ENCODE measurements around the gene RAPGEF6.

DNA sequence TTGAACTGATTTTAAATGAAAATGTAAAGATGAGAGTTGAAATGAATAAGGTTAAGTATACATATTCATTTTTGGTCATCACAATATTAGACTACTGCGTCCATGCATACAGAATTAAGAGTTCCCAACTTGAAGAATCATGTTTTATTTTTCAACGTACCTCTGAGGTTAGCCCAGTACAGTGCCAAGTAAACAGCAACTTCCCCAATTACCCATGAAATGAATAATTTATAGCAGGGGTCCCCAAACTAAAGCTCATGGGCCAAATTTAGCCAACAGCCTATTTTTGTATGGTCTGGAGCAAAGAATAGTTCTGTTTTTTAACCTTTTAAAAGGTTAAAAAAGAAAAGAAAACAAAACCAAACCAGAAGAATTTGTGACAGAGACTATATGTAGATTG, 203.2 kb downstream of the RAPGEF6 start:
- TF ChIP-seq, protein P1, sequence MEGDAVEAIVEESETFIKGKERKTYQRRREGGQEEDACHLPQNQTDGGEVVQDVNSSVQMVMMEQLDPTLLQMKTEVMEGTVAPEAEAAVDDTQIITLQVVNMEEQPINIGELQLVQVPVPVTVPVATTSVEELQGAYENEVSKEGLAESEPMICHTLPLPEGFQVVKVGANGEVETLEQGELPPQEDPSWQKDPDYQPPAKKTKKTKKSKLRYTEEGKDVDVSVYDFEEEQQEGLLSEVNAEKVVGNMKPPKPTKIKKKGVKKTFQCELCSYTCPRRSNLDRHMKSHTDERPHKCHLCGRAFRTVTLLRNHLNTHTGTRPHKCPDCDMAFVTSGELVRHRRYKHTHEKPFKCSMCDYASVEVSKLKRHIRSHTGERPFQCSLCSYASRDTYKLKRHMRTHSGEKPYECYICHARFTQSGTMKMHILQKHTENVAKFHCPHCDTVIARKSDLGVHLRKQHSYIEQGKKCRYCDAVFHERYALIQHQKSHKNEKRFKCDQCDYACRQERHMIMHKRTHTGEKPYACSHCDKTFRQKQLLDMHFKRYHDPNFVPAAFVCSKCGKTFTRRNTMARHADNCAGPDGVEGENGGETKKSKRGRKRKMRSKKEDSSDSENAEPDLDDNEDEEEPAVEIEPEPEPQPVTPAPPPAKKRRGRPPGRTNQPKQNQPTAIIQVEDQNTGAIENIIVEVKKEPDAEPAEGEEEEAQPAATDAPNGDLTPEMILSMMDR (IDR thresholded peaks at IDR 0.05; ENCODE audit: borderline replicate concordance, extremely low read depth, low read length, poor library complexity, severe bottlenecking), result no peak
- no peak for TF ChIP-seq EZH2 (IDR thresholded peaks at IDR 0.05; ENCODE audit: borderline replicate concordance, low read depth, low read length, severe bottlenecking)

Measured in DND-41 (cell line).